Progenitor cell of endocrine pancreas (in vitro differentiated cells): Measurements from ENCODE around the gene RASA1. TPM values are rescaled to one million over a fixed set of nuclear protein-coding genes. Genes with fewer than 3 reads are reported as not detected.

Experiments used
- DNase-seq: peaks from one replicate; pipeline ENCODE4 v3.0.0; 2021; ENCODE audit warnings: low spot score; ENCODE audit not compliant: unreplicated experiment
- H3K27ac Mint-ChIP-seq: 2 replicates; pipeline ENCODE4 v1.8.0; 2021; ENCODE audit warnings: mild to moderate bottlenecking, moderate library complexity, mixed read lengths
- H3K27me3 Mint-ChIP-seq: 2 replicates; pipeline ENCODE4 v1.8.0; 2021; ENCODE audit warnings: mixed read lengths
- H3K36me3 Mint-ChIP-seq: 2 replicates; pipeline ENCODE4 v1.8.0; 2022; ENCODE audit warnings: mixed read lengths; ENCODE audit not compliant: insufficient read depth
- H3K4me1 Mint-ChIP-seq: 2 replicates; pipeline ENCODE4 v1.8.0; 2021; ENCODE audit warnings: low read depth, mixed read lengths
- H3K4me3 Mint-ChIP-seq: 2 replicates; pipeline ENCODE4 v1.8.0; 2021; ENCODE audit warnings: low read depth, mild to moderate bottlenecking, moderate library complexity, mixed read lengths
- H3K9me3 Mint-ChIP-seq: 2 replicates; pipeline ENCODE4 v1.8.0; 2021; ENCODE audit warnings: low read depth, mixed read lengths
- total RNA-seq: library from RNA; stranded (reverse); gene quantifications from 2 replicates; pipeline ENCODE4 v1.2.1, GENCODE V29; 2021
- TF ChIP-seq, protein P1 (sequence below): fragments of 200-600 bp; sonication (generic); IDR thresholded peaks from one replicate; pipeline ENCODE4 v1.5.0; 2021; ENCODE audit warnings: antibody characterized with exemption, mild to moderate bottlenecking; ENCODE audit not compliant: unreplicated experiment

Gene RASA1
- total RNA-seq, 1 donor from 2014 or later, result 42.6 TPM

DNA sequence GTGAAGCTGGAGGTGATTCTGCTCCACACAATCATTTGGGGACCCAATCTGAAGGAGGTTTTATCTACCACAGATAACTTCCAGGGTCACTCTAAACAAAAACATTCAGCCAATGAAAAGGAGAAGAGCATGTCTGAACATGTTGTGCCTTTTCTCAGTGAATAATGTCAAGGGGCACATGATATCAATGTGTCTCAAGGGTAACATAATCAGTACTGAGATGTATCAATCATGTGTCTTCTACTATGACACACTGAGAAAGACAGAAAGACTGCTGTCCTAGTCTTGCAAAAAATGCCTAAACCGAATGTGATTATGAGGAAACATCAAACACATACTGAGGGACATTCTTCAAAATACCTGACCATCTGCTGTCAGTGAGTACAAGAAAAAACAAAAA lies 25.4 kb upstream of the RASA1 start:
- H3K36me3 Mint-ChIP-seq, result no peaks in the 10 kb centered on the region
- DNase-seq, result no peak
- no peaks in the 10 kb centered on the region for H3K9me3 Mint-ChIP-seq
- no peak overlapping the region for H3K27ac Mint-ChIP-seq
- H3K27me3 Mint-ChIP-seq, result peaks cover 3% of the 10 kb centered on the region
- peaks cover 3% of the 10 kb centered on the region for H3K4me1 Mint-ChIP-seq
- TF ChIP-seq, protein P1, sequence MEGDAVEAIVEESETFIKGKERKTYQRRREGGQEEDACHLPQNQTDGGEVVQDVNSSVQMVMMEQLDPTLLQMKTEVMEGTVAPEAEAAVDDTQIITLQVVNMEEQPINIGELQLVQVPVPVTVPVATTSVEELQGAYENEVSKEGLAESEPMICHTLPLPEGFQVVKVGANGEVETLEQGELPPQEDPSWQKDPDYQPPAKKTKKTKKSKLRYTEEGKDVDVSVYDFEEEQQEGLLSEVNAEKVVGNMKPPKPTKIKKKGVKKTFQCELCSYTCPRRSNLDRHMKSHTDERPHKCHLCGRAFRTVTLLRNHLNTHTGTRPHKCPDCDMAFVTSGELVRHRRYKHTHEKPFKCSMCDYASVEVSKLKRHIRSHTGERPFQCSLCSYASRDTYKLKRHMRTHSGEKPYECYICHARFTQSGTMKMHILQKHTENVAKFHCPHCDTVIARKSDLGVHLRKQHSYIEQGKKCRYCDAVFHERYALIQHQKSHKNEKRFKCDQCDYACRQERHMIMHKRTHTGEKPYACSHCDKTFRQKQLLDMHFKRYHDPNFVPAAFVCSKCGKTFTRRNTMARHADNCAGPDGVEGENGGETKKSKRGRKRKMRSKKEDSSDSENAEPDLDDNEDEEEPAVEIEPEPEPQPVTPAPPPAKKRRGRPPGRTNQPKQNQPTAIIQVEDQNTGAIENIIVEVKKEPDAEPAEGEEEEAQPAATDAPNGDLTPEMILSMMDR, result no peak
- no peak overlapping the region for H3K4me3 Mint-ChIP-seq

DNA sequence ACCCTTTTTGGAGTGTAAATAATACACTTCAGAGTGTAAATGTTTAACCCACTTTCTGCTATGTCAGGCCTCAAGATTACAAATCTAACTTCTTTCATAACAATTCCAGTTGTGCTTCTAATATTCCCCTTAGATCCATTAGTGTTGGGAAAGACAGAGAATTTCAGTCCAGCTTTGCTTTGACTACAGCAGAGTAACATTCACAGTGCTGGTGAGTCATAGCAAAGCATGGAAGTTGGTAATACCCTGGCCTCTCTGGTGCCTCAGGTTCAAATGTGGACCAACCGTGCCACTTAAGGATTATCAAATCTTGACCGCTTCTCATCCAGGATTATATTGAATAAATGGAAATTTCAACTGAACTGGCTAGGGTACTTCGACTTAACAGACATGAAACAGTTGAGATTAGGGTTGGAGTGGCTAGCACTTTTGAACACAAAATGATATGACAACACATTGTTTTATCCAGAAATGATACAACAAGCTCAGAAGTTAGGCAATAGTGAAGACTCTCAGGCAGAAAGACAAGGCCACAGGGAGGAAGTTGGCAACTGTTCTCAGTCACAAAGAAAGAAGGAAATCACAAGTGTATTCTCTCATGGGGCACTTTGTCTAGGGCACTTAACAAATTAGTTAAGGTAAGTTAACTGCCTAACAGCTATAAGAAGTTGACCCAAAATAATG lies 24.4 kb upstream of the RASA1 start:
- TF ChIP-seq, protein P1, result no peak
- Mint-ChIP-seq H3K36me3 (no peaks in the 10 kb centered on the region), H3K27ac (no peak overlapping the region), H3K27me3 (peaks cover 3% of the 10 kb centered on the region), H3K4me3 (no peak overlapping the region), H3K4me1 (no peaks in the 10 kb centered on the region), H3K9me3 (no peaks in the 10 kb centered on the region)
- no peak for DNase-seq

DNA sequence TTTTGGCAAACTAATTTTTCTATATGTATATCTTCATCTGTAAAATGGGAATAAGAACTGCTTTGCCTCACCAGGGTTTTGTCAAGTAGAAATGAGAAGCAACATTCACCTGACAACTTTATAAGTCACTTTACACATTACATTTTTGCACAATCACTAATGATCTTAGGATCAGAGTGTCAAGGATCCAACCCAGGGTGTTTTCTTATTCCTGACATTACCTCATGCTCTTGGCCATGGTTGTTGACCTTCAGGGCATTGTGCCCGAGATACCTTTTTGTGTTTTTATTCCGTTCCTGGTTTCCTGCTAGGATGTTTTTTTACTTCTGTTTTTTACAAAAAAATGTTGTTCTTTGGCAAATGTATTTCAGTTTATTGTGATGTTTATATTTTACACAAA lies 22.2 kb upstream of the RASA1 start:
- TF ChIP-seq, protein P1, result no peak
- DNase-seq, result no peak
- no peaks in the 10 kb centered on the region for H3K36me3 Mint-ChIP-seq
- no peaks in the 10 kb centered on the region for H3K27me3 Mint-ChIP-seq
- no peak overlapping the region for H3K4me3 Mint-ChIP-seq
- no peak overlapping the region for H3K27ac Mint-ChIP-seq
- no peaks in the 10 kb centered on the region for H3K9me3 Mint-ChIP-seq
- peaks cover 10% of the 10 kb centered on the region for H3K4me1 Mint-ChIP-seq

DNA sequence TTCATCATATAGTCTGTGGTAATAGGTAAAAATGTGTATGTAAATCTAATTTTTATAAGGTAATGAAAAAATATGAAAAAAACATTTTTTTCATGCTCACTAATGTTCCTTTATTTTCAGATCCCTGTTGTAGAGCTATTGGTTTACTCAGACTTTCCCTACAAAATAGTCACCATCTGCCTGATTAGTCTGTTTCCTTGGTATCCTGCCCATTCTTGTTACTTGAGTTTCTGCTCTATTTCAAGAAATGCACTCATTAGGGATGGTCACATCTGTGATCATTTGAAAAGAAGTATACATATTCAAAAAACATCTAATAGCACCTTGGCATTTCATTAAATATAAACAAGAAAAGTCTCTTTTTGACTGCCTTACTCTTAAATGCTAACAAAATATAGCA lies 21.6 kb upstream of the RASA1 start:
- no peak overlapping the region for H3K4me3 Mint-ChIP-seq
- H3K27me3 Mint-ChIP-seq, result no peaks in the 10 kb centered on the region
- no peaks in the 10 kb centered on the region for H3K36me3 Mint-ChIP-seq

DNA sequence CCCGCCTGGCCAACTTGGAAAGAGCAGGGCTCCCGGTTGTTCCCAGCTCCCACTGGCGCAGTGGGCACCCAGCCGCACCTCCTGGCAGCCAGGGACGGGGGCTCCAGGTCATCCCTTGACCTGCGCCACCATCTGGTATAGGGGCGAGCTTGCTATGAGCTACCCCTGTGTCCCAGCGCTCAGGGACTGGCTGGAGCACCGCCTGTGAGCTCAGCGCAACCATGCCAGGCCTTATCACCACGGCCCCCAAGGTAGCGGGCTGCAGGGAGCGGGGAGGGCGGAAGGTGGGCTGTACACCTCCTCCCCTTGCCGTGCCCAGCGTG lies 15.4 kb upstream of the RASA1 start:
- H3K4me1 Mint-ChIP-seq, result peaks cover 10% of the 10 kb centered on the region

More for the DNA sequence above, 21.6 kb upstream of the RASA1 start:
- Mint-ChIP-seq H3K9me3 (no peaks in the 10 kb centered on the region), H3K4me1 (peaks cover 10% of the 10 kb centered on the region), H3K27ac (no peak overlapping the region)
- DNase-seq, result no peak
- TF ChIP-seq, protein P1, result no peak

More for the DNA sequence above, 15.4 kb upstream of the RASA1 start:
- TF ChIP-seq, protein P1, result no peak
- Mint-ChIP-seq H3K9me3 (no peaks in the 10 kb centered on the region), H3K27ac (no peak overlapping the region), H3K4me3 (no peak overlapping the region), H3K36me3 (no peaks in the 10 kb centered on the region), H3K27me3 (peaks cover 3% of the 10 kb centered on the region)
- DNase-seq, result no peak
